HCT116 (cell line): Measurements from ENCODE around the gene PIGH. TPM values are rescaled to one million over a fixed set of nuclear protein-coding genes. Genes with fewer than 3 reads are reported as not detected.
A peak's percentile ranks its signal among the peaks of the same experiment; 100 is the strongest.

Experiments
- ATAC-seq: fragments of 200-7000 bp; cut with Tn5 transposase; 2 replicates; pipeline ENCODE4 v1.9.1; 2020; ENCODE audit warnings: mild to moderate bottlenecking, moderate library complexity
- BruUV-seq: library from RNA; stranded (reverse); fragments of 400-500 nt; replicated peaks from 2 replicates; lab custom pipeline; 2021; lab: Mats Ljungman, UMichigan
- CTCF ChIA-PET: fragments of 300-600 bp; sonication (Branson Sonifier 250); formaldehyde crosslinking; loops from one replicate; lab custom pipeline; 2021; ENCODE audit warnings: antibody characterized with exemption; lab: Charles Lee
- POLR2A ChIA-PET: fragments of 300-600, 350-600 bp; sonication (Branson Sonifier 250); formaldehyde crosslinking; loops from one replicate; lab custom pipeline; 2021; ENCODE audit warnings: antibody characterized with exemption; lab: Charles Lee
- RAD21 ChIA-PET, 2 experiments: fragments of 300-600 bp; sonication (Branson Sonifier 250); formaldehyde crosslinking; loops; one replicate each; lab custom pipeline; 2023; ENCODE audit warnings: low total read pairs in 2 of 2; ENCODE audit not compliant: uncharacterized antibody in 2 of 2, unreplicated experiment in 2 of 2, low non-redundant PET in 1 of 2; lab: Charles Lee
- DNase-seq: peaks from one replicate; pipeline ENCODE4 v3.0.0-alpha.2; 2010; ENCODE audit warnings: low read depth, low spot score
- H2AFZ ChIP-seq: fragments of 200-600 bp; shearing (Covaris generic), sonication (generic); 2 replicates; pipeline ENCODE4 v1.6.1; 2017; ENCODE audit warnings: low read depth, mixed run types, mixed read lengths, antibody characterized with exemption, low read length; ENCODE audit not compliant: poor library complexity, severe bottlenecking
- H3K27ac ChIP-seq: 2 replicates; pipeline ENCODE4 v1.5.1; 2012; ENCODE audit warnings: low read depth, low read length
- H3K27me3 ChIP-seq: fragments of 200-600 bp; sonication (generic); 2 replicates; pipeline ENCODE4 v1.6.1; 2016; ENCODE audit warnings: mixed run types, low read length, mixed read lengths; ENCODE audit not compliant: insufficient read depth
- H3K36me3 ChIP-seq, 2 experiments: fragments of 200-500 bp in 1 of 2; fragments of 200-600 bp in 1 of 2; sonication (Bioruptor generic) in 1 of 2; sonication (generic) in 1 of 2; 2 replicates each; pipeline versions ENCODE4 v1.5.1 to v1.6.1; 2014 to 2016; ENCODE audit warnings: low read length in 2 of 2, inconsistent platforms in 1 of 2, mixed read lengths in 1 of 2, mixed run types in 1 of 2; ENCODE audit not compliant: insufficient read depth in 2 of 2, control insufficient read depth in 1 of 2
- H3K4me1 ChIP-seq, 2 experiments: fragments of 200-600 bp in 1 of 2; sonication (generic) in 1 of 2; 2 replicates each; pipeline versions ENCODE4 v1.5.1 to v1.6.1; 2012 to 2017; ENCODE audit warnings: low read length in 2 of 2, inconsistent platforms in 1 of 2, mild to moderate bottlenecking in 1 of 2, mixed read lengths in 1 of 2, mixed run types in 1 of 2, moderate library complexity in 1 of 2; ENCODE audit not compliant: insufficient read depth in 2 of 2, control insufficient read depth in 1 of 2
- H3K4me2 ChIP-seq: fragments of 200-600 bp; sonication (generic); 2 replicates; pipeline ENCODE4 v1.6.1; 2017; ENCODE audit warnings: mixed run types, low read length, mixed read lengths
- H3K4me3 ChIP-seq, 2 experiments: fragments of 200-600 bp in 1 of 2; sonication (generic) in 1 of 2; replicated peaks in 1 of 2; 2 replicates each; pipeline ENCODE4 v1.5.1; 2011 to 2016; ENCODE audit warnings: low read length in 2 of 2, control low read depth in 1 of 2, low read depth in 1 of 2, mild to moderate bottlenecking in 1 of 2, mixed read lengths in 1 of 2, mixed run types in 1 of 2
- H3K79me2 ChIP-seq: fragments of 200-600 bp; sonication (generic); 2 replicates; pipeline ENCODE4 v1.6.1; 2017; ENCODE audit warnings: mild to moderate bottlenecking, mixed run types, low read length, moderate library complexity, mixed read lengths; ENCODE audit not compliant: insufficient read depth
- H3K9ac ChIP-seq: fragments of 200-600 bp; sonication (generic); 2 replicates; pipeline ENCODE4 v1.6.1; 2016; ENCODE audit warnings: low read length, mixed read lengths
- H3K9me2 ChIP-seq: fragments of 200-600 bp; sonication (generic), shearing (Covaris generic); 2 replicates; pipeline ENCODE4 v1.6.1; 2017; ENCODE audit warnings: mixed run types, mild to moderate bottlenecking, moderate library complexity; ENCODE audit not compliant: insufficient read depth
- H3K9me3 ChIP-seq, 2 experiments: fragments of 200-500 bp in 1 of 2; fragments of 200-600 bp in 1 of 2; sonication (Bioruptor generic) in 1 of 2; sonication (generic) in 1 of 2; 2 replicates each; pipeline ENCODE4 v1.6.1; 2014 to 2017; ENCODE audit warnings: low read length in 2 of 2, mixed read lengths in 2 of 2, inconsistent platforms in 1 of 2, low read depth in 1 of 2, mild to moderate bottlenecking in 1 of 2, mixed run types in 1 of 2, moderate library complexity in 1 of 2; ENCODE audit not compliant: control insufficient read depth in 1 of 2, insufficient read depth in 1 of 2
- H4K20me1 ChIP-seq: fragments of 200-600 bp; sonication (generic), shearing (Covaris generic); 2 replicates; pipeline ENCODE4 v1.6.1; 2017; ENCODE audit warnings: mixed run types, mild to moderate bottlenecking, moderate library complexity; ENCODE audit not compliant: insufficient read depth
- CEBPB ChIP-seq: IDR thresholded peaks from 2 replicates; pipeline ENCODE4 v1.6.1; 2012; ENCODE audit warnings: low read depth
- CTCF ChIP-seq, 3 experiments: fragments of 200-600 bp in 1 of 3; sonication (generic) in 1 of 3; IDR thresholded peaks in 2 of 3; conservative IDR thresholded peaks in 1 of 3; 2 replicates each; pipeline ENCODE4 v1.5.1; 2012 to 2017; ENCODE audit warnings: low read depth in 2 of 3, low read length in 2 of 3, antibody characterized with exemption in 1 of 3, borderline replicate concordance in 1 of 3, control low read depth in 1 of 3, mild to moderate bottlenecking in 1 of 3, mixed read lengths in 1 of 3, mixed run types in 1 of 3, moderate library complexity in 1 of 3; ENCODE audit not compliant: insufficient read depth in 1 of 3
- EGR1 ChIP-seq: IDR thresholded peaks from 2 replicates; pipeline ENCODE4 v1.6.1; 2012; ENCODE audit warnings: low read depth
- ELF1 ChIP-seq: IDR thresholded peaks from 2 replicates; pipeline ENCODE4 v1.6.1; 2012; ENCODE audit warnings: low read depth, borderline replicate concordance
- EZH2 ChIP-seq: fragments of 200-600 bp; sonication (generic); IDR thresholded peaks from 2 replicates; pipeline ENCODE4 v1.6.1; 2017; ENCODE audit warnings: antibody characterized with exemption, mixed run types
- FOSL1 ChIP-seq: IDR thresholded peaks from 2 replicates; pipeline ENCODE4 v1.6.1; 2012; ENCODE audit warnings: low read depth
- JUND ChIP-seq: IDR thresholded peaks from 2 replicates; pipeline ENCODE4 v1.6.1; 2012
- MAX ChIP-seq: IDR thresholded peaks from 2 replicates; pipeline ENCODE4 v1.6.1; 2012
- POLR2A ChIP-seq: IDR thresholded peaks from 2 replicates; pipeline ENCODE4 v1.7.0; 2011; ENCODE audit warnings: borderline replicate concordance; ENCODE audit not compliant: insufficient read depth, insufficient read length; ENCODE audit errors: extremely low read depth
- RAD21 ChIP-seq: IDR thresholded peaks from 2 replicates; pipeline ENCODE4 v1.6.1; 2012; ENCODE audit warnings: low read depth, mild to moderate bottlenecking
- SIN3A ChIP-seq: IDR thresholded peaks from 2 replicates; pipeline ENCODE4 v1.6.1; 2012; ENCODE audit warnings: low read depth
- SP1 ChIP-seq: IDR thresholded peaks from 2 replicates; pipeline ENCODE4 v1.6.1; 2012; ENCODE audit warnings: low read depth
- SRF ChIP-seq: IDR thresholded peaks from 2 replicates; pipeline ENCODE4 v1.6.1; 2012; ENCODE audit warnings: low read depth
- YY1 ChIP-seq: IDR thresholded peaks from 2 replicates; pipeline ENCODE4 v1.6.1; 2011; ENCODE audit warnings: low read length, low read depth, moderate library complexity, mild to moderate bottlenecking; ENCODE audit not compliant: insufficient replicate concordance; ENCODE audit errors: extremely low read depth
- ZFX ChIP-seq: fragments of 450-650 bp; IDR thresholded peaks from 2 replicates; pipeline ENCODE4 v1.6.1; 2017
- ZNF274 ChIP-seq: fragments of 200-500 bp; sonication (Bioruptor generic); IDR thresholded peaks from 2 replicates; pipeline ENCODE4 v1.6.1; 2014; ENCODE audit warnings: mild to moderate bottlenecking, low read depth, low read length, inconsistent platforms
- intact Hi-C: fragments of 100-400 bp; cut with micrococcal nuclease; formaldehyde crosslinking; loops from 2 replicates; pipeline ENCODE4 v1.10.0; 2022
- total RNA-seq: library from RNA; stranded (reverse); gene quantifications from one replicate; pipeline ENCODE4 v1.2.1, GENCODE V29; 2021; ENCODE audit not compliant: unreplicated experiment
- TF ChIP-seq, protein P1 (sequence below): IDR thresholded peaks from 2 replicates; pipeline ENCODE4 v1.6.1; 2012

Gene PIGH
- total RNA-seq, 1 experiment from 2014 or later, result 20.9 TPM

DNA sequence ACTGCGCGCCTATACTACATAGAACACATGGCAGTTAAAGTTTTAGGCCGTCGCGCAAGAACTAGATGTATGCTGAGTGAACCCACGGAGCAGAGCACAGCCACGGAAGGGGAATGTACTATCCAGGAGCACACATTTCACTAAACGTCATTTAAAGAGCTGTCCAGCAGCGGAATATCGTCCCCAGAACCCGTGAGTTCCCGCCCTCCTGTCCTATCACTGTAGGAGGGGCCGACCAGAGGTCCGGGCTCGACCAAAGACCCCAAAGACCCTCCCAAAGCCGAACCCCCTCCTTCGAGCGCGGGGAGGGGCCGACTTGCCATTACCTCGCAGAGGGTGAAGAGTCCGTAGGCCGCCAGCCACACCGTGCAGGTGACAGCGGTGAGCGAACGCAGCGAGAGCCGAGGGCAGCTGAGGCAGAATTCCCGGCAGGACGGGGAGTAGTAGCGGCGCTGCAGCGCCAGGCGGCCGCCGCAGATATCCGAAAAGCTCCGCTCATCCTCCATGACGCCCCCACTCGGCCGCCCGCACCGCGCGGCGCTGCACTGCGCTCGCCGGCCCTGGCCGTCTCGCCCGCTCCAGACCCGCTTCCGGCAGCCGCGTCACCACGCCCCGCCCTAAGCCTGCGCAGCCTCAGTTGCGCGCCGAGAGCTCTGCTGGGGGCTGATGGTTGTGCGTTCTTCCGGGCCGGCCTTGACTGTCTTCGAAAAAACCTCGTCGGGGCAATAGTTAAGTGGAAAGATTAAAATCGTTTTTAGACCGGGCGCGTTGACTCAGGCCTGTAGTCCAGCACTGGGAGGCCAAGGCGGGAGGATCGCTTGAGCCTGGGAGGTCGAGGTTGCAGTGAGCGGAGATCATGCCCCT is at the start of gene PIGH (continued):
- TF ChIP-seq MAX (peak; percentile 79; the same call in 1 of the 2 replicates), RAD21 (peak; percentile 13; the same call in 1 of the 2 replicates), CEBPB (no peak), EGR1 (peak; percentile 58), SP1 (no peak), POLR2A (peak; percentile 26), ELF1 (peak; percentile 57), SIN3A (0 out of 2 replicates have a peak, but pooled peaks have one; percentile 42), ZNF274 (no peak)
- TF ChIP-seq, protein P1, sequence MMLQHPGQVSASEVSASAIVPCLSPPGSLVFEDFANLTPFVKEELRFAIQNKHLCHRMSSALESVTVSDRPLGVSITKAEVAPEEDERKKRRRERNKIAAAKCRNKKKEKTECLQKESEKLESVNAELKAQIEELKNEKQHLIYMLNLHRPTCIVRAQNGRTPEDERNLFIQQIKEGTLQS, result no peak

GRCh38 chr14:67646131-67646530 is 46.1 kb upstream of the PIGH start:
- ChIA-PET RAD21 (no interaction called here), POLR2A (no interaction called here), CTCF (no interaction called here)
- H3K36me3 ChIP-seq, result peaks cover 11 to 18% of the 10 kb centered on the region in 2 experiments; a peak in 3 of 4 replicates
- no peak overlapping the region for H3K9ac ChIP-seq
- H2AFZ ChIP-seq, result no peak overlapping the region
- ATAC-seq (no peak), DNase-seq (no peak)
- no peaks in the 10 kb centered on the region for H3K9me2 ChIP-seq
- TF ChIP-seq SP1 (no peak), EGR1 (no peak), YY1 (no peak), MAX (no peak), SRF (no peak), FOSL1 (no peak), RAD21 (no peak), CTCF (IDR thresholded peaks at IDR 0.05 in 2 of 3, conservative IDR thresholded peaks at IDR 0.05 in 1 of 3; ENCODE audit: borderline replicate concordance in 1 of 3, insufficient read depth in 1 of 3, low read depth in 2 of 3, low read length in 2 of 3) (no peak), POLR2A (no peak), JUND (no peak), ZFX (no peak), EZH2 (no peak), ELF1 (no peak), CEBPB (no peak)
- H3K9me3 ChIP-seq, result no peaks in the 10 kb centered on the region
- no peak overlapping the region for H3K4me2 ChIP-seq
- intact Hi-C loops, result no loop called here
- H3K4me1 ChIP-seq, result peaks cover 2 to 15% of the 10 kb centered on the region in 2 experiments
- no peaks in the 10 kb centered on the region for H3K79me2 ChIP-seq
- no peaks in the 10 kb centered on the region for H3K27me3 ChIP-seq
- H3K4me3 ChIP-seq, result no peak overlapping the region
- H4K20me1 ChIP-seq, result no peaks in the 10 kb centered on the region
- no TSS peak for BruUV-seq
- H3K27ac ChIP-seq, result no peak overlapping the region
